ENCODE results near the gene AP1B1.
"Not testable (repeated sequence)": the region's sequence is repeated elsewhere in the genome, so short reads cannot be mapped to it uniquely, and the experiment has no call there.

- TF ChIP-seq CTCF (IDR thresholded peaks at IDR 0.05); USF2 (CRISPR knock-in tag; IDR thresholded peaks at IDR 0.05); ZNF425 (CRISPR knock-in tag; conservative IDR thresholded peaks at IDR 0.05); PRRX2 (CRISPR knock-in tag; IDR thresholded peaks at IDR 0.05); KAT7 (CRISPR knock-in tag; IDR thresholded peaks at IDR 0.05; ENCODE audit: borderline replicate concordance); ZNF396 (CRISPR knock-in tag; IDR thresholded peaks at IDR 0.05; ENCODE audit: borderline replicate concordance); ZBTB43 (CRISPR knock-in tag; IDR thresholded peaks at IDR 0.05): not testable (repeated sequence)
These were observed 26.7 kb upstream of the AP1B1 start for GRCh38 chr22:29414951-29415591.
